WERI-Rb-1 (cell line): ENCODE measurements around the gene ABI1.

Source experiments
- DNase-seq: peaks from one replicate; pipeline ENCODE4 v3.0.0-alpha.2; 2020
- H3K27ac ChIP-seq: fragments of 250-450 bp; sonication (Bioruptor Pico); 2 replicates; pipeline ENCODE4 v1.5.1; 2020; ENCODE audit warnings: mild to moderate bottlenecking, moderate library complexity
- H3K27me3 ChIP-seq: fragments of 250-450 bp; sonication (Bioruptor Pico); 2 replicates; pipeline ENCODE4 v1.5.1; 2021; ENCODE audit warnings: mild to moderate bottlenecking, low read depth, moderate library complexity; ENCODE audit not compliant: insufficient read depth, severe bottlenecking
- H3K36me3 ChIP-seq: fragments of 250-450 bp; sonication (Bioruptor Pico); 2 replicates; pipeline ENCODE4 v1.5.1; 2020; ENCODE audit warnings: mild to moderate bottlenecking, moderate library complexity
- H3K4me3 ChIP-seq: 2 replicates; pipeline ENCODE4 v1.5.1; 2011; ENCODE audit warnings: low read depth, mild to moderate bottlenecking, control low read depth, low read length
- H3K9me3 ChIP-seq: fragments of 250-450 bp; sonication (Bioruptor Pico); 2 replicates; pipeline ENCODE4 v1.5.1; 2021; ENCODE audit warnings: mild to moderate bottlenecking, moderate library complexity; ENCODE audit not compliant: severe bottlenecking
- TF ChIP-seq, protein P1 (sequence below): IDR thresholded peaks from 2 replicates; pipeline ENCODE4 v1.5.1; 2011; ENCODE audit warnings: low read depth, mild to moderate bottlenecking, control low read depth, inconsistent platforms, low read length

ABI1 gene

DNA sequence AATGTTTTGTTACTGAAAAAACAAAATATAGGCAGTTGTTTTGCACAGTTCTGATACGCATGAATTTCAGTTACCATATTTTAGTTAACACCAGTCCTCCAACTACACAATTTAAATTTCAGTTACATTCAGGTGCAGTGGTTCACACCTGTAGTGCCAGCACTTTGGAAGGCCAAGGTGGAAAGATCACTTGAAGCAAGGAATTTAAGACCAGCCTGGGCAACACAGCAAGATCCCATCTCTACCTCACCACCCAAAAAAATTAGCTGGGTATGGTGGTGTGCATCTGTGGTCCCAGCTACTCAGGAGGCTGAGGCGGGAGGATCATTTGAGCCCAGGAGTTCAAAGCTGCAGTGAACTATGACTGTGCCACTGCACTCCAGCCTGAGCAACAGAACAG is 45.3 kb downstream of the ABI1 start:
- H3K4me3 ChIP-seq: no peak overlapping the region
- TF ChIP-seq, protein P1, sequence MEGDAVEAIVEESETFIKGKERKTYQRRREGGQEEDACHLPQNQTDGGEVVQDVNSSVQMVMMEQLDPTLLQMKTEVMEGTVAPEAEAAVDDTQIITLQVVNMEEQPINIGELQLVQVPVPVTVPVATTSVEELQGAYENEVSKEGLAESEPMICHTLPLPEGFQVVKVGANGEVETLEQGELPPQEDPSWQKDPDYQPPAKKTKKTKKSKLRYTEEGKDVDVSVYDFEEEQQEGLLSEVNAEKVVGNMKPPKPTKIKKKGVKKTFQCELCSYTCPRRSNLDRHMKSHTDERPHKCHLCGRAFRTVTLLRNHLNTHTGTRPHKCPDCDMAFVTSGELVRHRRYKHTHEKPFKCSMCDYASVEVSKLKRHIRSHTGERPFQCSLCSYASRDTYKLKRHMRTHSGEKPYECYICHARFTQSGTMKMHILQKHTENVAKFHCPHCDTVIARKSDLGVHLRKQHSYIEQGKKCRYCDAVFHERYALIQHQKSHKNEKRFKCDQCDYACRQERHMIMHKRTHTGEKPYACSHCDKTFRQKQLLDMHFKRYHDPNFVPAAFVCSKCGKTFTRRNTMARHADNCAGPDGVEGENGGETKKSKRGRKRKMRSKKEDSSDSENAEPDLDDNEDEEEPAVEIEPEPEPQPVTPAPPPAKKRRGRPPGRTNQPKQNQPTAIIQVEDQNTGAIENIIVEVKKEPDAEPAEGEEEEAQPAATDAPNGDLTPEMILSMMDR: no peak
- no peaks in the 10 kb centered on the region for H3K36me3 ChIP-seq
- no peaks in the 10 kb centered on the region for H3K9me3 ChIP-seq
- DNase-seq: no peak
- H3K27me3 ChIP-seq: no peaks in the 10 kb centered on the region
- H3K27ac ChIP-seq: no peak overlapping the region

DNA sequence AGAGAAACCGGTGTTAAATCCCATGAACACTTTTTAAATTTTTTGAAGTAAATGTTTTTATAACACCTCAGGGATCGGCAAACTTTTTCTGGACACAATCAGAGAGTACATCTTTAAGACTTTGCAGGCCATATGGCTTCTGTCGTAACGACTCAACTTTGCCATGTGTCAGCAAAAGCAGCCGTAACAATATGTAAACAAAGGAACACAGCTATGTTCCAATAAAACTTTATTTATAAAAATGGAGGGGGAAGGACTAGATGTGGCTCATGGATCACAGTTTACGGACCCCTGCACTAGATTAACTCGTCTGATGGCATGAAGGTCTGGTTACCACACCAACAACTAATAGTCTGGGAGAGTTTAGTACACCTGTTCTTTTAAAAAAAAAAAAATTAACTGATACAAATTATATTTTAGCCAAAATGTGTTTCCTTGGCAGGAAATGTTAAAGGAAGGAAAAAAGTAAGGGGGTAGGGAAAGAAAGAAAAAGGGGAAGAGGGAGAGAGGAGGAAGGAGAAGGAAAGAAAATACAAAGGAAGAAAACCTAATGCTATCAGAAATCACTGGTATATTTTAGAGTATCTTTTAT is 50.2 kb downstream of the ABI1 start:
- Histone ChIP-seq H3K27me3 (no peaks in the 10 kb centered on the region), H3K36me3 (no peaks in the 10 kb centered on the region), H3K4me3 (no peak overlapping the region), H3K27ac (no peak overlapping the region), H3K9me3 (no peaks in the 10 kb centered on the region)
- TF ChIP-seq, protein P1: no peak
- DNase-seq: no peak

DNA sequence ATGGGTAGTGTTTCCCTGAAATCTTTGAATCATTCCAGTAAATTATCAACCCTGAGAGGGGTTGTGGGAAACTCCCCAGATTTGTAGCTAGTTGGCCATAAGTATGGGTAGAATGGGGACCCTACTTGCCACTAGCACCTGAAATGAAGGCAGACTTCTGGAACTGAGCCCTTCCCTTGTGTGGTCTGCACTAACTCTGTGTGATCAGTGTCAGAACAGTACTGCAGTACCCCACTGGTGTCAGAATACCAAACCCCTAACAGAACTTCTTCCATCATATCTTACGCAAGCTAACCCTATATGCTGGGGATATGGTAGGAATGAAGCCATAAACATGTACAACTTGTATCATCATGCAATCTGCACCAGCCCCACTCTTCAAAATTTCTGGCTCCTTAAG is 50.8 kb downstream of the ABI1 start:
- Histone ChIP-seq H3K36me3 (no peaks in the 10 kb centered on the region), H3K27me3 (no peaks in the 10 kb centered on the region), H3K4me3 (no peak overlapping the region), H3K9me3 (no peaks in the 10 kb centered on the region), H3K27ac (no peak overlapping the region)
- no peak for DNase-seq
- TF ChIP-seq, protein P1: no peak

DNA sequence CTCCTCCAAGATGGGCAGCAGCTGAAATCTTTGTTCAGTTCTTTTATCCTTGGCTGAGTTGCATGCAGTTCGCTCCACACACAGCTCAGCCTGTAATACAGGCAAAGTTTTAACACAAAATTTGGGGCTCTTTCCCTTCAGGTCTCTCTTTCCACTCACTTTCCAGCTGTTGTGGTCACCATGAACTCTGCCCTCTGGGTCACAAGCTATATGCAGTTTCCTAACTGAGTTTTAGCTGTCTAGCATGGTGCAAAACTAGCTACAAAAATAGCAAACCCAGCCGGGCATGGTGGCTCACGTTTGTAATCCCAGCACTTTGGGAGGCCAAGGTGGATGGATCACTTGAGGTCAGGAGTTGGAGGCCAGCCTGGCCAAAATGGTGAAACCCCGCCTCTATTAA is 53.2 kb downstream of the ABI1 start:
- TF ChIP-seq, protein P1: no peak
- Histone ChIP-seq H3K27me3 (no peaks in the 10 kb centered on the region), H3K4me3 (no peak overlapping the region), H3K9me3 (no peaks in the 10 kb centered on the region), H3K36me3 (no peaks in the 10 kb centered on the region), H3K27ac (no peak overlapping the region)
- DNase-seq: no peak

DNA sequence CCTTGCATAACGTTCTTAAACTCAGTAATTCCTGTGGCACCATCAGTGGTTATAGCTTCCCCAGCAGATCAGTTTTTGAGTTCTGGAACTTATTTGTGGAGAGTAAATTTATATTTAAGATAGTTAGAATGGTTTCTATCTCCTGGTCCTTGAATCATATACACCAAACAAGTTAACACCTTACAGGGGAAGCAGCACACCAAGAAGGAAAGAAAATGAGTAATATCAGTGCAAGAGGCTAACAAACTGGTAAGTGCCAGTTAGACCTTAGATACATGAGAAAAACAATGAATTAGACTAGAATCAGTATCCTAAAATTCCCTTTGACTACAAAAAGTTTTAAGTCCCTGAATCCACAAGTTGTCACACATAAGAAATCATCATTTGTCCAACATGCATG is 54.2 kb downstream of the ABI1 start:
- no peak for DNase-seq
- no peak overlapping the region for H3K4me3 ChIP-seq
- no peaks in the 10 kb centered on the region for H3K9me3 ChIP-seq
- no peaks in the 10 kb centered on the region for H3K27me3 ChIP-seq
- H3K27ac ChIP-seq: no peak overlapping the region
- TF ChIP-seq, protein P1: no peak
- no peaks in the 10 kb centered on the region for H3K36me3 ChIP-seq

DNA sequence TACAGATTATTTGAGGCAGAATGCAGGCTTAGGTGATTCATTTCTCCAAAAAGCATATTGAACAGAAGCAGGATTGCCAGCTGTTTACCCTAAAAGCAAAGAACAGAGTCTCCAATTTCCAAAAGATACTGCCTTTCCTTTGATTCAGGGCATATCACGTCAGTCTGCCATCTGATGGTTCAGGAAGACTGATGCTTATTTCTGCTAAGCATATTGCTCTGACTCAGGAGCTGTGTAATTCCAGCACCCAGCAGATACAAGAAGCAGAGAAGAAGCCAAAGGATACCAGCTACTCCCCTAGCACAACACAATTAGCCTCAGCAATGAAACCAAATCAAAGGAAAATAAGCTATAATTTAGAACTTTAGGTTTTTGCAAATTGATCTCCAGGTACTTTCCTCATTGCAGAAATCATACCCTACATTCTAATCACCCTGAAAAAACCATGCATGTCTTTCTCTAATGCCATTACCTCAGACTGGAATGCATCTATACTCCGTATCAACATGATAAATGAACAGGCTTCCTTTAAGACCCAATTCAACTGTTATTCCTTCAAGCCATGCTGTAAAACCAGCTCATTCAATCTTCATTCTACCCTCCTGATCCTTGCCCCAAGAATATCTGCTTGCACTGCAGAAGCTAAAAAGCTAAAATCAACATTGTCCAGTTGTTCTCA is 55.1 kb downstream of the ABI1 start:
- TF ChIP-seq, protein P1: no peak
- Histone ChIP-seq H3K9me3 (no peaks in the 10 kb centered on the region), H3K27ac (no peak overlapping the region), H3K36me3 (no peaks in the 10 kb centered on the region), H3K27me3 (no peaks in the 10 kb centered on the region), H3K4me3 (no peak overlapping the region)
- no peak for DNase-seq
